Midbrain (tissue), 1 donor: ENCODE results near the gene EIF2S3.
"Not testable (repeated sequence)": the region's sequence is repeated elsewhere in the genome, so short reads cannot be mapped to it uniquely, and the experiment has no call there.

Experiments used
- DNase-seq: peaks from one replicate; lab custom pipeline; 2025; lab: John Stamatoyannopoulos, UW

EIF2S3 gene

DNA sequence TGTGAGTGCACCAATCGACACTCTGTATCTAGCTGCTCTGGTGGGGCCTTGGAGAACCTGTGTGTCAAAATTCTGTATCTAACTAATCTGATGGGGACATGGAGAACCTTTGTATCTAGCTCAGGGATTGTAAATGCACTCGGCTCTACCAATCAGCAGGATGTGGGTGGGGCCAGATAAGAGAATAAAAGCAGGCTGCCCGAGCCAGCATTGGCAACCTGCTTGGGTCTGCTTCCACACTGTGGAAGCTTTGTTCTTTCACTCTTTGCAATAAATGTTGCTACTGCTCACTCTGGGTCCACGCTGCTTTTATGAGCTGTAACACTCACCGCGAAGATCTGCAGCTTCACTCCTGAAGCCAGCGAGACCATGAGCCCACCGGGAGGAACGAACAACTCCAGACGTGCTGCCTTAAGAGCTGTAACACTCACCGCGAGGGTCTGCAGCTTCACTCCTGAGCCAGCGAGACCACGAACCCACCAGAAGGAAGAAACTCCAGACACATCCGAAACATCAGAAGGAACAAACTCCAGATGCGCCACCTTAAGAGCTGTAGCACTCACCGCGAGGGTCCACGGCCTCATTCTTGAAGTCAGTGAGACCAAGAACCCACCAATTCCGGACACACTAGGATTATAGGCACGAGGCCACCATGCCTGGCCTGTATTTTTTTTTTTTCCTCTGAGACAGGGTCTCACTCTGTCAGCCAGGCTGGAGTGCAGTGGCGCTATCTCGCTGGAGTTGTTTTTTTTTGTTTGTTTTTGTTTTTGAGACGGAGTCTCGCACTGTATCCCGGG is 4.0 kb upstream of the EIF2S3 start:
- DNase-seq: not testable (repeated sequence)

GRCh38 chrX:24055043-24055356 is 244 bp downstream of the EIF2S3 start:
- DNase-seq: no peak

GRCh38 chrX:24063488-24063887 is 8.7 kb downstream of the EIF2S3 start:
- DNase-seq: no peak

DNA sequence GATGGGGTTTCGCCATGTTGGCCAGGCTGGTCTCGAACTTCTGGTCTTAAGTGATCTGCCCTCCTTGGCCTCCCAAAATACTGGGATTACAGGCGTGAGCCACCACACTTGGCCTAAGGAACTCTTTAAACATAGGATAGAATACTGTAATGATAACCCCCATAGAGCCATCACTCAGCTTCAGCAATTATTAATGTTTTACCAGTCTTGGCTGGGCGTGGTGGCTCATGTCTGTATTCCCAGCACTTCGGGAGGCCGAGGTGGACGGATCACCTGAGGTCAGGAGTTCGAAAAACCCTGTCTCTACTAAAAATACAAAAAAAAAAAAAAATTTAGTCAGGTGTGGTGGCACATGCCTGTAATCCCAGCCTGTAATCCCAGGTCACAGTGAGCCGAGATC is 15.1 kb downstream of the EIF2S3 start:
- DNase-seq: no peak

- DNase-seq: no peak
Measured at GRCh38 chrX:24079411-24079810, 24.7 kb downstream of the EIF2S3 start.

GRCh38 chrX:24080245-24080644 is 25.5 kb downstream of the EIF2S3 start:
- not testable (repeated sequence) for DNase-seq

GRCh38 chrX:24080704-24081103 is 25.9 kb downstream of the EIF2S3 start:
- no peak for DNase-seq

DNA sequence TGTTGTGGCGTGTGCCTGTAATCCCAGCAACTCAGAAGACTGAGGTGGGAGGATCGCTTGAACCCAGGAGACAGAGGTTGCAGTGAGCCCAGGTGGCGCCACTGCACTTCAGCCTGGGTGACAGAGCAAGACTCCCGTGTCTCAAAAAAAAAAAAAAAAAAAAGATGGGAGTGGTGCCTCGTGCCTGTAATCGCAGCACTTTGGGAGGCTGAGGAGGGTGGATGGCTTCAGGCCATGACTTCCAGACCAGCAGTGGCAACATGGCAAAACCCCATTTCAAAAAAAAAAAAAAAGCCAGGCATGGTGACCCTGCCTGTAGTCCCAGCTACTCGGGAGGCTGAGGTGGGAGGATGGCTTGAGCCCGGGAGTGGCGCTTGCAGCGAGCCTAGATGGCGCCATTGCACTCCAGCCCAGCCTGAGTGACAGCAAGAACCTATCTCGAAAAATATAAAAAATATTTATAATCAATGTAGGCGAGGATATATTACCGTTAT is 27.0 kb downstream of the EIF2S3 start:
- DNase-seq: peak; percentile 8

DNA sequence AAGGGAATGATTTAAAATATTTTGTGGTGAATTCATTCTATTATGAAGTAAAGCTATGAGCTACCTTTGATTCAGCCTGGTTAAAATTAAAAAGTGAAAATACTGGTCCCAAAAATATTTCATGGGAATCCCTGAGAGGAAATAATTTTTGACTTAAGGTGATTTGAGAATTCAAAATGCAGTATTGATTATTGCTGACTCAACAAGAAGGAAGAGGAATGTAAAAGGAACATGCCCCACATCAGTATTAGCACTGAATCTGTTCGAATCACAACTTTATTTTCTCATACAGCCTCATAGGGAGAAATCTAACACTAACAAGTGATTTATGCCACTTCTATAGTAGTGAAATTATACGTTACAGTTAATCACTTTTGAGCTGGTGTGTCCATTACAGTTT is 27.7 kb downstream of the EIF2S3 start:
- no peak for DNase-seq

DNA sequence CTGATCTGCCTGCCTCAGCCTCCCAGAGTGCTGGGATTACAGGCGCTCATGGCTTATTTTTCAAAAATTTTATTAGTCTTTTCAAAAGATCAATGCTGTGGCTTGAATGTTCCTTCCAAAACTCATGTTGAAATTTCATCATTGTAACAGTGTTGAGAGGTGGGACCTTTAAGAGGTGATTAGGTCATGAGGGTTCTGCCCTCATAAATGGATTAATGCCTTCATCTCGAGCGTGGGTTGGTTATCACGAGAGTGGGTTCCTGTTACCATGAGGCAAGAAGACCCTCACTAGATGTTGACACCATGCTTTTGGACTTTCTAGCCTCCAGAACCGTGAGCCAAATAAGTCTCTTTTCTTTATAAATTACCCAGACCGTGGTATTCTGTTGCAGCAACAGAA is 30.3 kb downstream of the EIF2S3 start:
- DNase-seq: no peak

GRCh38 chrX:24090300-24091200 is 35.8 kb downstream of the EIF2S3 start:
- DNase-seq: no peak

- DNase-seq: no peak
Measured at GRCh38 chrX:24093746-24094145, 39.0 kb downstream of the EIF2S3 start.

DNA sequence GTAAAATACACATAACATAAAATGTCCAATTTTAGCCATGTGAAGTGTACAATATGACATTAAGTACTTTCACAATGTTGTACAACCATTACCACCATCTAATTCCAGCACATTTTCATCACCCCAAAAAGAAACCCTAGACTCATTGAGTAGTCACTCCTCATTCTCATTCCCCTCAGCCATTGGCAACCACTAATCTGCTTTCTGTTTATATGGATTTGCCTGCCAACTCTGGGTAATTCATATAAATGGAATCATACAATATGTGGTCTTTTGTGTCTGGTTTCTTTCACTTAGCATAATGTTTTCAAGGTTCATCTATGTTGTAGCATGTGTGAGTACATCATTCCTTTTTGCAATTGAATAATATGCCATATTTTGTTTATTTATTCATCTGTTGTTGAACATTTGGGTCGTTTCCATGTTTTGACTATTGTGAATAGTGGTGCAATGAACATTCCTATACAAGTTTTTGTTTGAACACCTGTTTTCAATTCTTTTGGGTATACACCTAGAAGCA is 43.0 kb downstream of the EIF2S3 start:
- DNase-seq: no peak

DNA sequence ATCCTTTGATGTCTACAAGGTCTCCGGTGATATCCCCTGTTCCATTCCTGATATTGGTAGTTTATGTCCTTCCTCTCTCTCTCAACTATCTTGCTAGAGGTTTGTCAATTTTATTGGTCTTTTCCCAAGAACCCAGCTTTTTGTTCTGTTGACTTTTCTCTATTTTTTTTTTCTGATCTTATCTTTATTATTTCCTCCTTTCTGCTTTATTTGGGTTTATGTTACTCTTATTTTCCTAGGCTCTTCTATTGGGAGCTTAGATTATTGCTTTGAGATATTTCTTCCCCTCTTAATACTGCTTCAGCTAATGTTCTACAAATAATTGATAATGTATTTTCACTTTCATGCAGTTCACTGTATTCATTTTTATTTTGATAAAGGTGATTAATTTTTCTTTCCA is 44.2 kb downstream of the EIF2S3 start:
- DNase-seq: no peak

DNA sequence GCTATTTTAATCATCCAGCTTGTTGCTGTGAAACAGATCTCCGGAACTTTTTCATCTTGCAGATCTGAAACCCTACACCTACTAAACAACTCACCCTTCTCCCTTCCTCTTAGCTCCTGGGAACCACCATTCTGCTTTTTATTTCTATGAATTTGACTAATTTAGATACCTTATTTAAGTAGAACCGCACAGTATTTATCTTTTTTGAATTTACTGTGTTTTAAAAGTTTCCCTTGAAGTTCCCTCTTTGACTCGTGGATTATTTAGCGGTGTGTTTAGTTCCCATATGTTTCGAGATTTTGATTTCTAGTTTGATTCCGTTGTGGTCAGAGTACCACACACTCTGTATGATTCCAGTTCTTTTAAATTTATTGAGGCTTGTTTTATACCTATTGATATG is 44.6 kb downstream of the EIF2S3 start:
- no peak for DNase-seq

DNA sequence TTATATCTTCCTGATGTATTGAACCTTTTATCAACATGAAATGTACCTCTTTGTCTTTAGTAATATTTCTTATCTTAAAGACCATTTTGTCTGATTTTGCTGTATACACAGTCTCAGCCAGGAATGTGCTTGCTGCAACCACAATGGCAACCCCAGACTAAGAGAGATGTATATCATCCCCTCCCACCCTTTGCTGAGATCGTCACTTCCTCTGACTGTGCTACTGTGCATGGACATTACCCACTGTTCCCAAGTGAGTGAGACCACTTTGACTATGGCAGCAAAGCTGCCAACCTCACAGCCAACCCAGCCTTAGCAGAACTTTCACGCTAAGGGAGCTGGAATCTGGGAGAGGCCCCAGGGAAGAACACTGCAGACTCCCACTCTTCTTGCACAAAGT is 46.0 kb downstream of the EIF2S3 start:
- DNase-seq: no peak

GRCh38 chrX:24110069-24110468 is 55.3 kb downstream of the EIF2S3 start:
- no peak for DNase-seq

DNA sequence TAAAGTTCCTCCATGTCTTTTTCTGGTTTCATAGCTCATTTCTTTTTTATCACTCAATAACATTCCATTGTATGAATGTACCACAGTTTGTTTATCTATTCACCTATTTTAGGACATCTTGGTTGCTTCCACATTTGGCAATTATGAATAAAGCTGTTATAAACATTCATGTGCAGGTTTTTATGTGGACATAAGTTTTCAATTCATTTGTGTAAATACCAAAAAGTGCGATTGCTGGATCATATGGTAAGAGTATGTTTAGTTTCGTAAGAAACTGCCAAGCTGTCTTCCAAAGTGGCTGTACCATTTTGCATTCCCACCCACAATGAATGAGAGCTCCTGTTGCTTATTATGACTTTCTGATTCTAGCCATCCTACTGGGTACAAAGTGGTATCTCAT is 58.4 kb downstream of the EIF2S3 start:
- DNase-seq: no peak

DNA sequence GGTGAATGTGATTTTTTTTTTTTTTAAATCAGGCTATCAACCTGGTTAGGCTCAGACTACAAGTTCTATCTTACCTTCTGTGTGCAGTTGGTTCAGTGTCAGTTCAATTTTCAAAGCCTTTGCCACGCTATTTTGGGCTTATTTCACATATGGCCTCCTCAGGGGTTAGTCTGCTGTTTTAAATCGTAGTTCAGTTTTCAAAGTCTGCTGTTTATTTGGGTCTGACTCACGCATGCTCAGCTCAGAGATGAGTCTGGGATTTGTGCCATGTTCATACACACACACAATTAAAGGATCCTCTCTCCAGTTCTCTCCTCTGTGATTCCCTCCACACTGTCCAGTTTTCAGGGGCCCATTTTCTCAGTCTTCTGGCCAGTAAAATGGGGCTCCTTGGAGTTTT is 62.5 kb downstream of the EIF2S3 start:
- DNase-seq: peak; percentile 24

GRCh38 chrX:24124244-24124799 is 69.6 kb downstream of the EIF2S3 start:
- DNase-seq: no peak

- no peak for DNase-seq
Measured at GRCh38 chrX:24125028-24125612, 70.4 kb downstream of the EIF2S3 start.
